SK-N-SH (cell line): ENCODE results near the gene TP53TG5. TPM values are rescaled to one million over a fixed set of nuclear protein-coding genes. Genes with fewer than 3 reads are reported as not detected.

Experiments
- CTCF ChIA-PET: fragments of 300-600, 350-600 bp; formaldehyde crosslinking; extraction: SDS; loops from one replicate; lab custom pipeline; 2021; lab: Yijun Ruan, JAX
- POLR2A ChIA-PET: fragments of 350-600 bp; sonication (Branson Sonifier 250); formaldehyde crosslinking; extraction: SDS; loops from one replicate; lab custom pipeline; 2020; ENCODE audit warnings: antibody characterized with exemption, inconsistent platforms; lab: Yijun Ruan, JAX
- DNase-seq: peaks from one replicate; pipeline ENCODE4 v3.0.0; 2012
- H2AFZ ChIP-seq: fragments of 200-600 bp; sonication (generic); 2 replicates; pipeline ENCODE4 v1.8.1; 2016; ENCODE audit warnings: antibody characterized with exemption, mild to moderate bottlenecking, low read depth
- H3F3A ChIP-seq: fragments of 200-600 bp; sonication (generic); replicated peaks from 2 replicates; pipeline ENCODE3; 2016; ENCODE audit warnings: antibody characterized with exemption, mild to moderate bottlenecking; ENCODE audit not compliant: insufficient read depth
- H3K27ac ChIP-seq, 2 experiments: fragments of 200-500 bp in 1 of 2; fragments of 200-600 bp in 1 of 2; sonication (Bioruptor generic) in 1 of 2; sonication (generic), shearing (Covaris generic) in 1 of 2; 2 replicates each; pipeline versions ENCODE4 v1.5.1 to v1.6.1; 2014 to 2016; ENCODE audit warnings: low read depth in 2 of 2, inconsistent platforms in 1 of 2, low read length in 1 of 2, mild to moderate bottlenecking in 1 of 2, mixed read lengths in 1 of 2
- H3K27me3 ChIP-seq: fragments of 200-600 bp; sonication (generic), shearing (Covaris generic); 2 replicates; pipeline ENCODE4 v1.6.1; 2016; ENCODE audit warnings: mixed run types; ENCODE audit not compliant: insufficient read depth
- H3K36me3 ChIP-seq, 2 experiments: fragments of 200-500 bp in 1 of 2; fragments of 200-600 bp in 1 of 2; sonication (Bioruptor generic) in 1 of 2; sonication (generic) in 1 of 2; replicated peaks in 1 of 2; 2 replicates each; pipeline versions ENCODE3 to v1.5.1; 2014 to 2016; ENCODE audit warnings: low read length in 1 of 2, mild to moderate bottlenecking in 1 of 2; ENCODE audit not compliant: insufficient read depth in 2 of 2, control insufficient read depth in 1 of 2
- H3K4me1 ChIP-seq, 2 experiments: fragments of 200-500 bp in 1 of 2; fragments of 200-600 bp in 1 of 2; sonication (Bioruptor generic) in 1 of 2; sonication (generic), shearing (Covaris generic) in 1 of 2; 2 replicates each; pipeline versions ENCODE4 v1.5.1 to v1.6.1; 2014 to 2016; ENCODE audit warnings: low read depth in 1 of 2, low read length in 1 of 2, mixed run types in 1 of 2; ENCODE audit not compliant: insufficient read depth in 2 of 2, control insufficient read depth in 1 of 2
- H3K4me2 ChIP-seq: fragments of 200-600 bp; sonication (generic), shearing (Covaris generic); 2 replicates; pipeline ENCODE4 v1.6.1; 2017; ENCODE audit warnings: mixed run types
- H3K4me3 ChIP-seq, 2 experiments: fragments of 200-500 bp in 1 of 2; fragments of 200-600 bp in 1 of 2; sonication (Bioruptor generic) in 1 of 2; sonication (generic), shearing (Covaris generic) in 1 of 2; 2 replicates each; pipeline versions ENCODE4 v1.5.1 to v1.8.1; 2014 to 2016; ENCODE audit warnings: low read depth in 2 of 2, inconsistent platforms in 1 of 2, low read length in 1 of 2, mild to moderate bottlenecking in 1 of 2, mixed read lengths in 1 of 2, moderate library complexity in 1 of 2
- H3K79me2 ChIP-seq: fragments of 200-600 bp; sonication (generic); 2 replicates; pipeline ENCODE4 v1.8.1; 2017; ENCODE audit warnings: mild to moderate bottlenecking; ENCODE audit not compliant: insufficient read depth
- H3K9ac ChIP-seq: fragments of 200-600 bp; sonication (generic); 2 replicates; pipeline ENCODE4 v1.6.1; 2017; ENCODE audit warnings: mixed run types
- H3K9me2 ChIP-seq: fragments of 200-600 bp; sonication (generic); 2 replicates; pipeline ENCODE4 v1.6.1; 2017; ENCODE audit warnings: mixed run types
- H3K9me3 ChIP-seq: fragments of 200-600 bp; sonication (generic); 2 replicates; pipeline ENCODE4 v1.6.1; 2017; ENCODE audit warnings: mixed run types, mild to moderate bottlenecking, moderate library complexity
- H4K20me1 ChIP-seq: fragments of 200-600 bp; sonication (generic); 2 replicates; pipeline ENCODE4 v1.6.1; 2017; ENCODE audit warnings: mild to moderate bottlenecking, mixed run types; ENCODE audit not compliant: insufficient read depth
- CTCF ChIP-seq: fragments of 200-600 bp; sonication (generic); IDR thresholded peaks from 2 replicates; pipeline ENCODE4 v1.6.1; 2017; ENCODE audit warnings: antibody characterized with exemption, mild to moderate bottlenecking, moderate library complexity
- EP300 ChIP-seq, 2 experiments: IDR thresholded peaks; 2 replicates each; pipeline versions ENCODE4 v1.4.0 to v1.6.1; 2012; ENCODE audit warnings: borderline replicate concordance in 1 of 2, low read depth in 1 of 2, low read length in 1 of 2
- GATA2 ChIP-seq: sonication (generic); formaldehyde crosslinking; IDR thresholded peaks from 2 replicates; pipeline ENCODE4 v1.5.0; 2020; ENCODE audit warnings: mild to moderate bottlenecking, missing genetic modification reagents
- IRF3 ChIP-seq: fragments of 150-350 bp; IDR thresholded peaks from 2 replicates; pipeline ENCODE4 v1.6.1; 2016; ENCODE audit warnings: mild to moderate bottlenecking, low read depth, low read length
- NFIC ChIP-seq: IDR thresholded peaks from 2 replicates; pipeline ENCODE4 v1.4.0; 2012; ENCODE audit warnings: borderline replicate concordance
- RCOR1 ChIP-seq: fragments of 150-350 bp; IDR thresholded peaks from 2 replicates; pipeline ENCODE4 v1.6.1; 2017; ENCODE audit warnings: antibody characterized with exemption, low read length
- REST ChIP-seq: IDR thresholded peaks from 2 replicates; pipeline ENCODE4 v1.6.1; 2012; ENCODE audit warnings: mild to moderate bottlenecking, low read depth, low read length, moderate library complexity
- TAF1 ChIP-seq: IDR thresholded peaks from 2 replicates; pipeline ENCODE4 v1.6.1; 2012; ENCODE audit warnings: low read depth, mild to moderate bottlenecking, low read length, moderate library complexity, borderline replicate concordance
- TCF12 ChIP-seq: IDR thresholded peaks from 2 replicates; pipeline ENCODE4 v1.4.0; 2012
- USF1 ChIP-seq: IDR thresholded peaks from 2 replicates; pipeline ENCODE4 v1.4.0; 2012; ENCODE audit warnings: low read depth, borderline replicate concordance
- WGBS: methylation state at CpG from one replicate; pipeline ENCODE4 v1.1.6; 2017; ENCODE audit warnings: low lambda C conversion rate; 5-methylcytosine and 5-hydroxymethylcytosine counted together
- polyA plus RNA-seq, 3 experiments: library from polyadenylated mRNA; depleted of rRNA; stranded (reverse); fragments of >200 nt; gene quantifications; 2 replicates each; pipeline ENCODE4 v1.2.3, GENCODE V29; 2012

The TP53TG5 gene
- polyA plus RNA-seq, 1 of the 3 experiments (the other 2 are of a cell fraction), result not detected

- DNase-seq, result no peak
- no peak overlapping the region for H3K27ac ChIP-seq
- H3K4me2 ChIP-seq, result no peak overlapping the region
- no peak for TF ChIP-seq CTCF
- TF ChIP-seq RCOR1, result no peak
- TF ChIP-seq USF1, result no peak
- TF ChIP-seq TCF12, result no peak
- no peak for TF ChIP-seq GATA2 (CRISPR knock-in tag)
- TF ChIP-seq TAF1, result no peak
- TF ChIP-seq EP300 (IDR thresholded peaks at IDR 0.05; ENCODE audit: borderline replicate concordance in 1 of 2, low read depth in 1 of 2, low read length in 1 of 2), result no peak
- TF ChIP-seq NFIC, result no peak
- no peak for TF ChIP-seq IRF3
- no peak for TF ChIP-seq REST
- no peak overlapping the region for H2AFZ ChIP-seq
- no peak overlapping the region for H3K4me3 ChIP-seq
- H3K79me2 ChIP-seq, result no peaks in the 10 kb centered on the region
- H3F3A ChIP-seq, result no peaks in the 10 kb centered on the region
- no peaks in the 10 kb centered on the region for H3K27me3 ChIP-seq
- H3K9me2 ChIP-seq, result no peaks in the 10 kb centered on the region
- 96% methylated on average over 14 of the region's 14 CpGs for WGBS
- POLR2A ChIA-PET, result no interaction called here
- H4K20me1 ChIP-seq, result no peaks in the 10 kb centered on the region
- no peaks in the 10 kb centered on the region for H3K36me3 ChIP-seq
- no peak overlapping the region for H3K9ac ChIP-seq
- no peaks in the 10 kb centered on the region for H3K9me3 ChIP-seq
- CTCF ChIA-PET, result interaction anchor here (0.7 to 15.6 kb wide), 12 partner anchors 12 to 396 kb away, joined by 3 to 143 read pairs (median 10); partner anchors contain the start of genes DBNDD2 and SYS1
- no peaks in the 10 kb centered on the region for H3K4me1 ChIP-seq
Measured at GRCh38 chr20:45374966-45375365, 3.2 kb downstream of the TP53TG5 start.
